Measurements from ENCODE around the gene MMAA. TPM values are rescaled to one million over a fixed set of nuclear protein-coding genes. Genes with fewer than 3 reads are reported as not detected.
A peak's percentile ranks its signal among the peaks of the same experiment; 100 is the strongest.

The MMAA gene
- total and polyA plus RNA-seq, 9 of the 15 experiments (the other 6 are each of a cell fraction or from before 2014, with no cell fraction given), result 0.86 to 2.3 (median 1.4) TPM

GRCh38 chr4:145618932-145619638 is at the start of gene MMAA (continued):
- TF ChIP-seq CTCFL (IDR thresholded peaks at IDR 0.05; ENCODE audit: borderline replicate concordance, insufficient read depth, low read depth, low read length, poor library complexity, severe bottlenecking) (peak; percentile 88), ZNF165 (CRISPR knock-in tag; IDR thresholded peaks at IDR 0.05; ENCODE audit: borderline replicate concordance) (no peak), POLR2A (conservative IDR thresholded peaks at IDR 0.05) (peak; percentile 93), TOE1 (IDR thresholded peaks at IDR 0.05; ENCODE audit: borderline replicate concordance) (peak; percentile 36; the same call in 1 of the 2 replicates), TOE1 (CRISPR knock-in tag; IDR thresholded peaks at IDR 0.05; ENCODE audit: borderline replicate concordance, low read depth) (no peak), HMBOX1 (IDR thresholded peaks at IDR 0.05) (no peak), TFE3 (CRISPR knock-in tag; IDR thresholded peaks at IDR 0.05) (no peak), ZNF197 (CRISPR knock-in tag; IDR thresholded peaks at IDR 0.05; ENCODE audit: low read depth) (no peak), ZNF146 (CRISPR knock-in tag; IDR thresholded peaks at IDR 0.05; ENCODE audit: unreplicated experiment) (no peak), SFPQ (IDR thresholded peaks at IDR 0.05; ENCODE audit: low read depth, low read length) (no peak), NR2C2 (CRISPR knock-in tag; IDR thresholded peaks at IDR 0.05) (no peak), NR2C2 (tag; IDR thresholded peaks at IDR 0.05) (peak; percentile 34; the same call in 1 of the 2 replicates), PHF21A (IDR thresholded peaks at IDR 0.05; ENCODE audit: borderline replicate concordance, low read depth) (0 out of 2 replicates have a peak, but pooled peaks have one; percentile 7), TSHZ1 (CRISPR knock-in tag; IDR thresholded peaks at IDR 0.05) (no peak), NFIX (CRISPR knock-in tag; IDR thresholded peaks at IDR 0.05; ENCODE audit: low read depth) (no peak), NR2F6 (CRISPR knock-in tag; IDR thresholded peaks at IDR 0.05) (no peak), HCFC1 (IDR thresholded peaks at IDR 0.05; ENCODE audit: low read depth, low read length) (peak; percentile 54; the same call in 1 of the 2 replicates), BCOR (IDR thresholded peaks at IDR 0.05) (no peak)
